ENCODE data around the gene RPL36AL. TPM values are rescaled to one million over a fixed set of nuclear protein-coding genes. Genes with fewer than 3 reads are reported as not detected.
A peak's percentile ranks its signal among the peaks of the same experiment; 100 is the strongest.

RPL36AL gene
- total RNA-seq, 2 donors from 2014 or later = 217 to 225 TPM

DNA sequence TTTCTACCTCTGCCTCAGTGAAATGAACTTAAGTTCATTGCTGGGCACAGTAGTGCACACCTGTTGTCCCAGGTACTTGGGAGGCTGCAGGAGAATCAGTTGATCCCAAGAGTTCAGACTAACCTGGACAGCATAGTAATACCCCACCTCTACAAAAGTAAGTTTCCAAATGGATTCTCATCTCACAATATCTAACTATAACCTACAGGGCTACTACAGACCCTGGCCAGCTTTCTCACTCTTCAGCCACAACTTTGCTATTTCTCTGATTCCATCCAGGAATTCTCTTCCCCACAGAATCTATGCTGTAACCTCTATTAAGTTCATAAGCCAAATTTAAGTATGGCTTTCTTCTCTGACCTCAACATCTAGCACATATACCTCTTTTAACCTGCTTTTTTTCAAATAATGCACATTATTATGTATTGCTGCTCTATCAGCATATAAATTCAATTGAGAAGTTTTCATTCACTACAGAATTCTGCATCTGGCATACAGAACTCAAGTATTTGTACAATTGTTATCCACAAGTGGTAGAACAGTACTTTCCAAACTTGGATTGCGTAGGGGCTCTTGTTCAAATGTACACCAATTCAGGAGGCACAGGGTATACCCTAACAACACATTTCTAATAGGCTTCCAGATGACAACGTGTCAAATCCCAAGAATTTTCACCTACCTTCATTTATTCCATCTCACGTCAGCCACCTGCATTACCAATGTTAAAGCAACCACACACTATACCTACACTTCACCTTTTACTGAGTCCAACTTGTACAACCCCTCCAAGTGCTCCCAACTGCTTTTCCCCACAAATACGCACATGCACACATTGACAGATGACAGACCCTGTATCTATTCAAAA, 38.1 kb downstream of the RPL36AL start:
- Mint-ChIP-seq H3K4me3 (peak overlapping the region in 1 of 2 donors; percentile 38), H3K27me3 (ENCODE audit: low read depth) (no peaks in the 10 kb centered on the region), H3K36me3 (ENCODE audit: insufficient read depth in 2 of 2) (peaks cover 19 to 51% of the 10 kb centered on the region in 2 donors), H3K27ac (peak overlapping the region; percentile 47), H3K9me3 (no peaks in the 10 kb centered on the region), H3K4me1 (ENCODE audit: low read depth) (peaks cover 78% of the 10 kb centered on the region)
- ATAC-seq (replicated peaks in 1 of 2) = no peak
- DNase-seq = no peak

DNA sequence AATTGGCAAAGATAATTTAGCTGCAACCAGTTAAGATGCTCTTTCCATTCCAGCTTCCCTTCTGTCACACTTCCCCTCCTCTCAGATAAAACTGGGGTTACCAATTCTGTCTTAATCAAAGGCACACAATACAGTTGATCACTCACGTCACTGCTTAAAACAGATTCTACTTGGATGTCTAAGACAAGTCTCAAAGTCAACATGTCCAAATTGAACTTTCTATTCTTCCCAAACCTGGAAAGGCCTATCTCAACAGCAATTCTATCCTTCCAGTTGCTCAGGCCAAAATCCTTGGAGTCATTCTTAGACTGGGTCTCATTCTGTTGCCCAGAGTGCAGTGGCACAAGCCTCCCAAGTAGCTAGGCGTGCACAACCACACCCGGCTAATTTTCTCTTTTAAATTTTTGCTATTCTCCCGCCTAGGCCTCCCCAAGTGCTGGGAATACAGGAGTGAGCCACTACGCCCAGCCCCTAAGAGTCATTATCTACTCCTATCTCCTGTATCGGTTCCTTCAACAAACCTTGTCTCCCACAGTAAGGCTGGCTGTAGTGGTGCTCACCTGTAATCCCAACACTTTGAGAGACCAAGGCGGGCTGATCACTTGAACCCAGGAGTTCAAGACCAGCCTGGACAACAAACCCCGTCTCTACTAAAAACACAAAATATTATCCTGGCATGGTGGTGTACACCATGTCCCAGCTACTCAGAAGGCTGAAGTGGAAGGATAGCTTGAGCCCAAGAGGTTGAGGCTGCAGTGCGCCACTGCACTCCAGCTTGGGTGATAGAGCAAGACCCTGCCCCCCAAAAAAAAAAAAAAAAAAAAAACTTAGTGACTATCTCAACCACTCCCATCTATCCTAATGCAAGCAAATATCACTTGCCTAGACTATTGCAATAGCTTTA, 39.0 kb downstream of the RPL36AL start:
- Mint-ChIP-seq H3K27ac (peak overlapping the region; percentile 11), H3K4me3 (peak overlapping the region in 1 of 2 donors; percentile 38), H3K4me1 (ENCODE audit: low read depth) (peaks cover 80% of the 10 kb centered on the region), H3K36me3 (ENCODE audit: insufficient read depth in 2 of 2) (peaks cover 19 to 52% of the 10 kb centered on the region in 2 donors), H3K27me3 (ENCODE audit: low read depth) (no peaks in the 10 kb centered on the region), H3K9me3 (no peaks in the 10 kb centered on the region)
- ATAC-seq (replicated peaks in 1 of 2) (no peak), DNase-seq (no peak)

DNA sequence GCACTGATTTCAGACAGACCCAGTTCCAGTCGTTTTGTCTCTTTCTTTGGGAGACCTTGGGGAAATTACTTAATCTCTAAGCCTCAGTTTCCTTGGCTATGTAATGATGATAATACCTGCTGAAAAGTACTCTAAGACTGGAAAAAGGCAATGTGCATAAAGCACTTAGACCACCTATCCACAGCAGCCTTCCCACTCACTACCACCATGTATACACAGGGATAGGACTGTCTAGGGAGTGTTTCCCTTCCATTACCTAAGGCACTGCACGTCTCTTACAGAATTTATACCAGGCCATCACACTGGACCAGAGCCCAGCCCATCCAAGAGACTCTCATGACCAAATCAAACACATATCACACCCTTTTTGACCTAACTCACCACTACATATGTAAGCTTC, 40.6 kb downstream of the RPL36AL start:
- no peaks in the 10 kb centered on the region for H3K27me3 Mint-ChIP-seq (ENCODE audit: low read depth)
- no peaks in the 10 kb centered on the region for H3K9me3 Mint-ChIP-seq
- peak in 1 of 2 donors; percentile 23 for ATAC-seq (replicated peaks in 1 of 2)
- H3K27ac Mint-ChIP-seq = peak overlapping the region; percentile 2
- peaks cover 12 to 49% of the 10 kb centered on the region in 2 donors for H3K36me3 Mint-ChIP-seq (ENCODE audit: insufficient read depth in 2 of 2)
- H3K4me1 Mint-ChIP-seq (ENCODE audit: low read depth) = peaks cover 81% of the 10 kb centered on the region
- DNase-seq = no peak
- H3K4me3 Mint-ChIP-seq = no peak overlapping the region

DNA sequence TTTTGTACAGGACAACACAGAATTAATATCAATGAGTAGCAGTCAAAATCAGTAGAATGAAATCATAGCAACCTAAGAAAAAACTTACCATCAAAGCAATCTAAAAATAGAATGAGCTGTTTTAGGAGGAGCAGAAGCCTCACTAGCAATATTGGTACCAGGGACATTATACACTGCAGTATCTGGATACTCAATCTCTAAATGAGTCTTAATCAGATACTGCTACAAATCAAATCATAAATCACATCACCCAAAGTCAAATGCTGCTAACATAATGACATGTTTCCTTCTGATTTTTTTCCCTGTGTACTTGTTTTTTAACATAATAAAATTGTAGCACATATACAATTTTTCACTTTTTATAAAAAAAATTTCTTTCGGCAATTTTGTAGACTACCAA, 42.3 kb downstream of the RPL36AL start:
- no peak overlapping the region for H3K27ac Mint-ChIP-seq
- H3K4me1 Mint-ChIP-seq (ENCODE audit: low read depth) = peaks cover 64% of the 10 kb centered on the region
- peaks cover 10 to 38% of the 10 kb centered on the region in 2 donors for H3K36me3 Mint-ChIP-seq (ENCODE audit: insufficient read depth in 2 of 2)
- ATAC-seq (replicated peaks in 1 of 2) (peak in 1 of 2 donors; percentile 41), DNase-seq (no peak)
- no peaks in the 10 kb centered on the region for H3K27me3 Mint-ChIP-seq (ENCODE audit: low read depth)
- no peak overlapping the region for H3K4me3 Mint-ChIP-seq
- H3K9me3 Mint-ChIP-seq = no peaks in the 10 kb centered on the region

DNA sequence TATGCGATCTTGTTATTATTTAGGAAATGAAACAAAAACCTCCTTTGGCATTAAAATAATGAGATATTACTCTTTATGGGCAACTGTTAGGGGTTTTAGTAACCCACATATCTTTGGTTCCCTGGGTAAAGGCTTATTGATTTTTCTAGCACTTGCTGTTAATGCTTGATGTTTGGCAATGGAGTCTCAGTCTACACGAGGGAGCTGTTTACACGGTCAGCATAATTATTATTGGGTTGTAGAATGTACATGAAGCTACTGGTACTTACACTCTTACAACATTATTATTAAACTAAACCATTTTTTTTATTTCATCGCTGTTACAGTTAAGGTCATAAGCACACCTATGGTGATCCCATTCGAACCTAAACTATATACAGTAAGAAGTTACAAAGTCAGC, 46.4 kb downstream of the RPL36AL start:
- H3K9me3 Mint-ChIP-seq = peaks cover 0 to 2% of the 10 kb centered on the region in 2 donors
- H3K36me3 Mint-ChIP-seq (ENCODE audit: insufficient read depth in 2 of 2) = peaks cover 6 to 37% of the 10 kb centered on the region in 2 donors
- no peak for ATAC-seq (replicated peaks in 1 of 2)
- H3K27ac Mint-ChIP-seq = no peak overlapping the region
- DNase-seq = no peak
- H3K4me1 Mint-ChIP-seq (ENCODE audit: low read depth) = peaks cover 25% of the 10 kb centered on the region
- H3K4me3 Mint-ChIP-seq = no peak overlapping the region
- H3K27me3 Mint-ChIP-seq (ENCODE audit: low read depth) = no peaks in the 10 kb centered on the region

DNA sequence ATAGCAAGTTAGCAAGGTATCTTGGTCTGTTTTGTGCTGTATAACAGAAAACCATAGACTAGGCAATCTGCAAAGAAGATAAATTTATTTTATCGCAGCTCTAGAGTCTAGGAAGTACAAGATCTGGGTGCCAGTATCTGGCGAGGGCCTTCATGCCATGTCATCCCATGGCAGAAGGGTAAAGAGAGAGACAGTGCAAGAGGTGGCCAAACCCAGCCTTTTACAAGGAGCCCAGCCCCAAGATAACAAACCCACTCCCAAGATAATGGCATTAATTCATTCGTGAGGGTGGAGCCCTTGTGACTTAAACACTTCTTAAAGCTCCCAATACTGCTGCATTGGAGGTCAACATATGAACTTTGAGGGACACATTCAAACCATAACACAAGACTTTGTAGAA, 51.1 kb downstream of the RPL36AL start:
- DNase-seq = no peak
- H3K4me3 Mint-ChIP-seq = no peak overlapping the region
- peaks cover 0 to 2% of the 10 kb centered on the region in 2 donors for H3K9me3 Mint-ChIP-seq
- H3K36me3 Mint-ChIP-seq (ENCODE audit: insufficient read depth in 2 of 2) = peaks cover 2 to 19% of the 10 kb centered on the region in 2 donors
- H3K27me3 Mint-ChIP-seq (ENCODE audit: low read depth) = no peaks in the 10 kb centered on the region
- no peak for ATAC-seq (replicated peaks in 1 of 2)
- no peaks in the 10 kb centered on the region for H3K4me1 Mint-ChIP-seq (ENCODE audit: low read depth)
- H3K27ac Mint-ChIP-seq = no peak overlapping the region

Other genes starting within 250 kb of the RPL36AL start
- gene RPS29, start 34.2 kb downstream of the RPL36AL start, total RNA-seq = 1,000 to 10,000 TPM; 2,081 to 2,628 TPM
- gene LRR1, start 21.7 kb downstream of the RPL36AL start, total RNA-seq = 10 to 100 TPM; 44.1 to 53.1 TPM
- gene MGAT2, start 173 bp upstream of the RPL36AL start, total RNA-seq = 10 to 100 TPM; 41.6 to 52.7 TPM
- gene DNAAF2, start 14.6 kb upstream of the RPL36AL start, total RNA-seq = 1 to 10 TPM; 6.0 to 6.6 TPM
- gene POLE2, start 67.6 kb upstream of the RPL36AL start, total RNA-seq = 10 to 100 TPM; 24.5 to 30.0 TPM
- 1 to 10 TPM; 5.1 to 5.5 TPM for gene KLHDC1, start 72.5 kb upstream of the RPL36AL start, total RNA-seq
- 10 to 100 TPM; 43.1 to 48.7 TPM for gene KLHDC2, start 147.5 kb upstream of the RPL36AL start, total RNA-seq
- 10 to 100 TPM; 68.8 to 71.7 TPM for gene NEMF, start 232.2 kb upstream of the RPL36AL start, total RNA-seq

Data from activated T-cell treated with anti-CD3 and anti-CD28 coated beads, Interleukin-2, amount 50 U/mL, for 72 hours (primary cell).